Prostate gland (tissue), 2 donors: ENCODE results near the gene TYRP1. TPM values are rescaled to one million over a fixed set of nuclear protein-coding genes. Genes with fewer than 3 reads are reported as not detected.

Experiments used
- DNase-seq: peaks from one replicate; pipeline ENCODE4 v3.0.0-alpha.2; 2019; ENCODE audit warnings: low spot score
- H3K27ac ChIP-seq, 2 donors: fragments of 200-600 bp; sonication (generic); 2 replicates each; pipeline ENCODE4 v1.5.1; 2017 to 2019
- H3K27me3 ChIP-seq: fragments of 200-600 bp; sonication (generic); replicated peaks from 2 replicates; pipeline ENCODE4 v1.5.1; 2019; ENCODE audit not compliant: insufficient read depth
- H3K36me3 ChIP-seq, 2 donors: fragments of 200-600 bp; sonication (generic); 1 replicate in 1 of 2; 2 replicates in 1 of 2; pipeline versions ENCODE4 v1.5.1 to v1.8.1; 2017 to 2019
- H3K4me1 ChIP-seq: fragments of 200-600 bp; sonication (generic); replicated peaks from 2 replicates; pipeline ENCODE4 v1.5.1; 2019
- H3K4me3 ChIP-seq, 2 donors: fragments of 200-600 bp; sonication (generic); 2 replicates each; pipeline ENCODE4 v1.5.1; 2017 to 2019
- H3K9me3 ChIP-seq: fragments of 200-600 bp; sonication (generic); 2 replicates; pipeline ENCODE4 v1.5.1; 2017
- POLR2A ChIP-seq: fragments of 450-650 bp; IDR thresholded peaks from one replicate; pipeline ENCODE4 v1.6.1; 2016; ENCODE audit warnings: antibody characterized with exemption, mild to moderate bottlenecking
- POLR2AphosphoS5 ChIP-seq: sonication (generic); formaldehyde crosslinking; IDR thresholded peaks from one replicate; pipeline ENCODE4 v1.6.1; 2017; ENCODE audit warnings: antibody characterized with exemption
- WGBS: methylation state at CpG from one replicate; pipeline ENCODE4 v1.1.5; 2018; 5-methylcytosine and 5-hydroxymethylcytosine counted together
- intact Hi-C: fragments of 100-400 bp; cut with DNase I; formaldehyde crosslinking; loops from one replicate; pipeline ENCODE4 v1.14.2; 2022
- total RNA-seq, 2 donors: library from RNA; depleted of rRNA; stranded (reverse); fragments of >200 nt; gene quantifications; one replicate each; pipeline ENCODE4 v1.1.0, GENCODE V29; 2016
- TF ChIP-seq, protein P1 (sequence below), 4 experiments: fragments of 200-600 bp in 2 of 4; fragments of 450-650 bp in 2 of 4; sonication (generic) in 2 of 4; IDR thresholded peaks; 1 replicate in 3 of 4; 2 replicates in 1 of 4; pipeline ENCODE4 v1.5.1; 2016 to 2019; ENCODE audit warnings: antibody characterized with exemption in 4 of 4, mild to moderate bottlenecking in 2 of 4, moderate library complexity in 2 of 4

The TYRP1 gene
- total RNA-seq, 2 donors from 2014 or later = 0.80 TPM; not detected in 1

DNA sequence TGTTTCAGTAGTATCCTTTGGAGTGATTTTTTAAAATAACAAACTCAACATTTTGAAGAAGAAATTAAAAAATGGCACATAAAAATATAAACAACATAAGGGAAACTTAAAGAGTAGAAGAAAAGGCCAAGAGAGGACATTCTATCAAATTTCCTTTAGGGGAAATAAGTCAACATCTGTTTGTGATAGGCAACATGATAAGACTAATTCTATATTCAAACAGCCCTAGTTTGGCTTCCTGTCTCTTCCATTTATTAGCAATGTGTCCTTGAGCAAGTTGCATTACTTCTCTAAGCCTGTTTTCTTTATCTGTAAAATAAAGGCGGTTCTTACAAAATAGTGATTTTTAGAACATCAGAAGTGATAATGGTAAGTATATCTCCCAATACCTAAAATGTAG is 24.7 kb downstream of the TYRP1 start:
- 93% methylated on average over 1 of the region's 1 CpG for WGBS
- DNase-seq = no peak
- H3K4me3 ChIP-seq = no peak overlapping the region
- H3K4me1 ChIP-seq = no peaks in the 10 kb centered on the region
- no peaks in the 10 kb centered on the region for H3K27me3 ChIP-seq
- H3K36me3 ChIP-seq = no peaks in the 10 kb centered on the region
- no peaks in the 10 kb centered on the region for H3K9me3 ChIP-seq
- intact Hi-C loops = no loop called here
- TF ChIP-seq, protein P1, sequence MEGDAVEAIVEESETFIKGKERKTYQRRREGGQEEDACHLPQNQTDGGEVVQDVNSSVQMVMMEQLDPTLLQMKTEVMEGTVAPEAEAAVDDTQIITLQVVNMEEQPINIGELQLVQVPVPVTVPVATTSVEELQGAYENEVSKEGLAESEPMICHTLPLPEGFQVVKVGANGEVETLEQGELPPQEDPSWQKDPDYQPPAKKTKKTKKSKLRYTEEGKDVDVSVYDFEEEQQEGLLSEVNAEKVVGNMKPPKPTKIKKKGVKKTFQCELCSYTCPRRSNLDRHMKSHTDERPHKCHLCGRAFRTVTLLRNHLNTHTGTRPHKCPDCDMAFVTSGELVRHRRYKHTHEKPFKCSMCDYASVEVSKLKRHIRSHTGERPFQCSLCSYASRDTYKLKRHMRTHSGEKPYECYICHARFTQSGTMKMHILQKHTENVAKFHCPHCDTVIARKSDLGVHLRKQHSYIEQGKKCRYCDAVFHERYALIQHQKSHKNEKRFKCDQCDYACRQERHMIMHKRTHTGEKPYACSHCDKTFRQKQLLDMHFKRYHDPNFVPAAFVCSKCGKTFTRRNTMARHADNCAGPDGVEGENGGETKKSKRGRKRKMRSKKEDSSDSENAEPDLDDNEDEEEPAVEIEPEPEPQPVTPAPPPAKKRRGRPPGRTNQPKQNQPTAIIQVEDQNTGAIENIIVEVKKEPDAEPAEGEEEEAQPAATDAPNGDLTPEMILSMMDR (IDR thresholded peaks at IDR 0.05) = no peak
- no peak for TF ChIP-seq POLR2A
- TF ChIP-seq POLR2AphosphoS5 = no peak
- no peak overlapping the region for H3K27ac ChIP-seq

DNA sequence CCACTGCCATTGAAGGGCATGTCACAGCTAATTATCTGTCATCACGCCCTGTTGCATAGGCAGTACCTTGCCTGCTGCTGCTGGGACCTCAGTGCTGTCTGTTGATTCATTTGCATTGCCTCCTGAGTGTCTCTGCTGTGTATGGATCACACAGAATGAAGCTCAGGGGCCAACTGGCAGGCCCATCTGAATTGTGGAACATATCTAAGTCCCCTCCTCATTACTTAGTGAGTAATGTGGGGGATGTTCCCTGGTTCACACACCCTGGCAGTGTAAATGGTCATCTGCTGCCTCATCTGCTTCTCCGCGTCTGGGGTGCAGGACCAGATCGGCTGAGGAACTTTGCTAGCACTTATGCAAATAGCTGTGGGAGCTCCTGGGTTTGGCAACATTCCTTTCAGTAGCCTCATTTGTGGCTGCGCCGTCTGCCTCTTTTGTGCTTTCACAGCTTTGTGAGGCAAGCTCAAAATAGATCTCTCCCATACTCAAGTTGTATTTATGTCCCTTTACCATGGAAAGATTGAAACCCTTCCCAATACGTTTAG is 25.4 kb downstream of the TYRP1 start:
- Histone ChIP-seq H3K27me3 (no peaks in the 10 kb centered on the region), H3K9me3 (no peaks in the 10 kb centered on the region), H3K4me1 (no peaks in the 10 kb centered on the region), H3K27ac (no peak overlapping the region), H3K4me3 (no peak overlapping the region), H3K36me3 (no peaks in the 10 kb centered on the region)
- DNase-seq = no peak
- intact Hi-C loops = no loop called here
- WGBS = 51% methylated on average over 7 of the region's 7 CpGs
- no peak for TF ChIP-seq POLR2AphosphoS5
- no peak for TF ChIP-seq POLR2A
- TF ChIP-seq, protein P1 (IDR thresholded peaks at IDR 0.05) = no peak

DNA sequence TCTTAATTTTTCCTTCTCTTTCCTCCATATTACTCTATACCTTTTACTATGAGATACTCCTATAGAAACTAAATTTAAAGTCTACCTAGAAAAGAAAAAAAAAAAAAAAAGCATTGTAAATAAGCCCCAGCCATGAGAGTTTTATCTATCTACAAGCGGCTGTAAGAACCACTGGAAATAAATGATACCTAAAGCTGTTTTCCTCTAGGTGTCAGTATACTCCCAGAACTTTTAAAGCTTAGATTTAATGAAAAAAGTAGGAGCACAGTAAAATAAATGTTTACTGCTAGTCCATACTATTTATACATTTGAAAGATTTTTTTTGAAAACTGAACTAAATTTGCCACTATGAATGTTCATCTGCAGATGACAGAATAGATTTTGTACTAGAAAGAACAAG is 26.2 kb downstream of the TYRP1 start:
- Histone ChIP-seq H3K4me1 (no peaks in the 10 kb centered on the region), H3K36me3 (no peaks in the 10 kb centered on the region), H3K27ac (no peak overlapping the region), H3K27me3 (no peaks in the 10 kb centered on the region), H3K4me3 (no peak overlapping the region), H3K9me3 (no peaks in the 10 kb centered on the region)
- intact Hi-C loops = no loop called here
- TF ChIP-seq, protein P1 (IDR thresholded peaks at IDR 0.05) = peak in 2 of 4 experiments; percentile 49 to 52
- no peak for TF ChIP-seq POLR2A
- 9% methylated on average over 1 of the region's 1 CpG for WGBS
- DNase-seq = no peak

DNA sequence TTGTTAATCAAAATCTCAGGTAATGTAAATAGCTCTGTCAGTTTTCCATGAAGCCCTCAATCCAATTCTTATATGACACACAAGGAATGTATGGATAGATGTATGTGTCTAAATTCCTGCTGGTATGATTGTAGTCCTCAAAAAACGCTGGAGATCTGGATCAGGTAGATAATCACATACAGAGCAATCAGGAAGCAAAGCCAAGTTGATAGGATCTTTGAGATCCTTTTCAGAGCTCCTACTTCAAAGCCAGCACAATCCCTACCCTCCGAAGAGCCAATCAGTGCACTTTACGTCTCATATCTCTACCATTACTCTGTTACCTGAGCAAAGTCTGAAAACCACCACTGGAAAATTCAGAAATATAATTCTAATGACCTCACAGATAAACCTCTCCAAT is 27.4 kb downstream of the TYRP1 start:
- no peak for DNase-seq
- TF ChIP-seq, protein P1 (IDR thresholded peaks at IDR 0.05) = no peak
- TF ChIP-seq POLR2AphosphoS5 (no peak), POLR2A (no peak)
- Histone ChIP-seq H3K27ac (no peak overlapping the region), H3K4me3 (no peak overlapping the region), H3K36me3 (no peaks in the 10 kb centered on the region), H3K27me3 (no peaks in the 10 kb centered on the region), H3K4me1 (no peaks in the 10 kb centered on the region), H3K9me3 (no peaks in the 10 kb centered on the region)
- intact Hi-C loops = loop anchor here (2.0 to 10.0 kb wide), 3 partner anchors 54 to 367 kb away; partner anchors contain the start of gene LURAP1L
- 54% methylated on average over 3 of the region's 3 CpGs for WGBS

DNA sequence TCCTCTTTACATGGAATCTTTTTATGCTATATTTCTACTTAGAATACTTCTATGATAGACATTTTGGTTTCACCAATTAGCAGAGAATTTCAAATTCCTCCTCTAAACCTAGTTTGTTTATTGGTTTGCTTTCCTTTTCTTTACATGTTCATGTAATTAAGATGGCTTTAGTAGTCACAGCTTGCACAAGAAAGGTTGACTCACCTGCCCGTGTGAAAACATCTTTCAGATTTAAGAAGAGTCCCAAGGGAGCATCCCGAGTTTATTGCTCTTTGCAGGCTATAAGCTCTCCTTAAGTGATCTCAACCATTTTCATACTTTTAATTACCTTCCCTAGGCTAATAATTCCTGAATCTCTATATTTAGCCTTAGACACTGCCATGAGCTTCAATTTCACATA is 28.9 kb downstream of the TYRP1 start:
- no peak for DNase-seq
- Histone ChIP-seq H3K27me3 (no peaks in the 10 kb centered on the region), H3K4me3 (no peak overlapping the region), H3K27ac (no peak overlapping the region), H3K36me3 (no peaks in the 10 kb centered on the region), H3K4me1 (no peaks in the 10 kb centered on the region), H3K9me3 (no peaks in the 10 kb centered on the region)
- WGBS = 42% methylated on average over 2 of the region's 2 CpGs
- TF ChIP-seq POLR2A (no peak), POLR2AphosphoS5 (no peak)
- TF ChIP-seq, protein P1 (IDR thresholded peaks at IDR 0.05) = no peak
- intact Hi-C loops = loop anchor here (5.0 to 10.0 kb wide), 2 partner anchors 53 to 365 kb away; partner anchors contain the start of gene LURAP1L
